ENCODE data around the gene YJU2.
"Not testable (repeated sequence)": the region's sequence is repeated elsewhere in the genome, so short reads cannot be mapped to it uniquely, and the experiment has no call there.

Gene YJU2

DNA sequence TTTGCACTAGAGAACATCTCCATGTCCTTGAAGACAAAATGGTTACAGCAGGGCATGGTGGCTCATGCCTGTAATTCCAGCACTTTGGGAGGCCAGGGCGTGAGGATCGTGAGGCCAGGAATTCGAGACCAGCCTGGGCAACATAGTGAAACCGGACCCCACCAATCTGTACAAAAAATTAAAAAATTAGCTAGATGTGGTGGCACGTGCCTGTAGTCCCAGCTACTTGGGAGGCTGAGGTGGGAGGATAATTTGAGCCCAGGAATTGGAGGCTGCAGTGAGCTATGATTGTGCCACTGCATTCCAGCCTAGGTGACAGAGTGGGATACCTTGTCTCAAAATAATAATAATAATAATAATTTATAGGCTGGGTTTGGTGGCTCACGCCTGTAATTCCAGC lies 16.6 kb upstream of the YJU2 start:
- peaks cover 11% of the 10 kb centered on the region for H3K27me3 ChIP-seq (ENCODE audit: control insufficient read depth, insufficient read depth, low read length)
- H3K27ac ChIP-seq (ENCODE audit: low read length); H3K4me1 ChIP-seq (ENCODE audit: control insufficient read depth, low read depth, low read length); H3K36me3 ChIP-seq (ENCODE audit: control insufficient read depth, low read depth, low read length); H3K4me3 ChIP-seq (ENCODE audit: low read length); H3K9me3 ChIP-seq (ENCODE audit: control insufficient read depth, low read depth, low read length); H3K9ac ChIP-seq (ENCODE audit: low read length): not testable (repeated sequence)

DNA sequence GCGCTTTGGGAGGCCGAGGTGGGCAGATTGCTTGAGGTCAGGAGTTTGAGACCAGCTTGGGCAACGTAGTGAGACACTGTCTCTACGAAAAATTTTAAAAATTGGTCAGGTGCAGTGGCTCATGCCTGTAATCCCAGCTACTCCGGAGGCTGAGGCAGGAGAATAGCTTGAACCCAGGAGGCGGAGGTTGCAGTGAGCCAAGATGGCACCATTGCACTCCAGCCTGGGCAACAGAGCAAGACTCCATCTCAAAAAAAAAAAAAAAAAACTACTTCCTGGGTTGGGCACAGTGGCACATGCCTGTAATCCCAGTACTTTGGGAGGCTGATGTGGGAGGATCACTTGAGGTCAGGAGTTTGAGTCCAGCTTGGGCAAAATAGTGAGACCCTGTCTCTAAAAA lies 15.4 kb upstream of the YJU2 start:
- not testable (repeated sequence) for H3K4me3 ChIP-seq (ENCODE audit: low read length); H3K27ac ChIP-seq (ENCODE audit: low read length); H3K9ac ChIP-seq (ENCODE audit: low read length); H3K9me3 ChIP-seq (ENCODE audit: control insufficient read depth, low read depth, low read length); H3K36me3 ChIP-seq (ENCODE audit: control insufficient read depth, low read depth, low read length); H3K4me1 ChIP-seq (ENCODE audit: control insufficient read depth, low read depth, low read length)
- H3K27me3 ChIP-seq (ENCODE audit: control insufficient read depth, insufficient read depth, low read length) = peaks cover 11% of the 10 kb centered on the region

DNA sequence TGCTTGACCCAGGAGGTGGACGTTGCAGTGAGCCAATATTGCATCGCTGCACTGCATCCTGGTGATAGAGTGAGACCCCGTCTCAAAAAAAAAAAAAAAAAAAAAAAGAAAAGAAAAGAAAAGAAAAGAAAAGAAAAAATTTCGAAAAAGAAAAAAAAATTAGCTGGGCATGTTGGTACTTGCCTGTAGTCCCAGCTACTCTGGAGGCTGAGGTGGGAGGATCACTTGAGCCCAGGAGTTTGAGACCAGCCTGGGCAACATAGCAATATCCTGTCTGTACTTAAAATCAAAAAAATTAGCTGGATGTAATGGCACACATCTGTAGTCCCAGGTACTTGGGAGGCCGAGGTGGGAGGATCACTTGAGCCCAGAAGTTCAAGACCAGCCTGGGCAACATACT lies 14.7 kb upstream of the YJU2 start:
- not testable (repeated sequence) for H3K9ac ChIP-seq (ENCODE audit: low read length); H3K36me3 ChIP-seq (ENCODE audit: control insufficient read depth, low read depth, low read length); H3K9me3 ChIP-seq (ENCODE audit: control insufficient read depth, low read depth, low read length); H3K4me1 ChIP-seq (ENCODE audit: control insufficient read depth, low read depth, low read length); H3K27ac ChIP-seq (ENCODE audit: low read length); H3K4me3 ChIP-seq (ENCODE audit: low read length)
- H3K27me3 ChIP-seq (ENCODE audit: control insufficient read depth, insufficient read depth, low read length) = peaks cover 11% of the 10 kb centered on the region

DNA sequence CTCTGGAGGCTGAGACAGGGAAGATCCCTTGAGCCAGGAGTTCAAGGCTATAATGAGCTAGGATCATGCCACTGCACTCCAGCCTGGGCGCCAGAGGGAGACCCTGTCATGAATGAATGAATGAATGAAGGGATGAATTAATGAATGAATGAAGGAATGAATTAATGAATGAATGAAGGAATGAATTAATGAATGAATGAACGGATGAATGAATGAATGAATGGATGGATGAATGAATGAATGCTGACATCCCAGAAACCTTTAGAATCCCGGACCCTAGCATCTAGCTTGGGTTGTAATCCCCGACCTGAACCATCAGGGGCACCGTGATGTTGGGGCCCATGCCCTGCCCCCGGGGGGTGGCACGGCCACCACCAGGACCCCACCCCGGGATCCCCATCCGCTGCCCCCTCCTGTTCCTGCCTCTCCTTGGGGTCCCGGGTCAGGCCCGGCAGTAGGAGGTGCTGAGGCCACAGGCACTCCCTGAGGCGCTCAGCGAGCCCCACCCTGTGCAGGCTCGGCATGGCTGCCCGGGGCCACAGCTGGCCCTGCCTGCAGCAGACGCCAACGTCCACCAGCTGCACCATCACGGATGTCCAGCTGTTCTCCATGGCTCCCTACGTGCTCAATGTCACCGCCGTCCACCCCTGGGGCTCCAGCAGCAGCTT lies 14.1 kb upstream of the YJU2 start:
- Histone ChIP-seq H3K36me3 (ENCODE audit: control insufficient read depth, low read depth, low read length) (no peaks in the 10 kb centered on the region), H3K27ac (ENCODE audit: low read length) (no peak overlapping the region), H3K4me3 (ENCODE audit: low read length) (no peak overlapping the region), H3K27me3 (ENCODE audit: control insufficient read depth, insufficient read depth, low read length) (peaks cover 11% of the 10 kb centered on the region), H3K9ac (ENCODE audit: low read length) (no peak overlapping the region), H3K9me3 (ENCODE audit: control insufficient read depth, low read depth, low read length) (no peaks in the 10 kb centered on the region), H3K4me1 (ENCODE audit: control insufficient read depth, low read depth, low read length) (peaks cover 4% of the 10 kb centered on the region)

DNA sequence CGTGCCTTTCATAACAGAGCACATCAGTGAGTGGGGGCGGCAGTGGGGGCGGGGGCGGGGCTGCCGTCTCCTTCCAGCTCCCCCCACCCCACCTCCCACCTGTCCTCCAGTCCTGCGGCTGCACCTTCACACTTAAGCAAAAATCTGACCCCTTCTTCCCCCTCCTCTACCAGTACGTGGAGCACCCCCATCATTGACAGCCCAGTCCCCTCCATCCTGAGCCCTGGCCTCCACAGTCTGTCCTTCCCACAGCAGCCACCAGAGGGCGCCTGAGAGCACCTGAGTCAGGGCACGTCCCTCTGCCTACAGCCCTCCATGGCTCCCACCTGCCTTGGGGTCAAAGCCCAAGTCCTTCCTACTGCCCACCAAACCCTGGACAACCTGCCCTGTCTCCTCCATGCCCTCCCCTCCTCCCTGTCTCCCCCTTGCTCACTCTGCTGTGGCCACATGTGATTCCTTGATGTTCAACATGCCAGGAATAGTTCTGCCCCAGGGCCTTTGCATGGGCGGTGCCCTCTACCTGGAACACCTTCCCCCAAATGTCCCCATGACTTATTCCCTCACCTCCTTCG lies 13.5 kb upstream of the YJU2 start:
- Histone ChIP-seq H3K9ac (ENCODE audit: low read length) (no peak overlapping the region), H3K9me3 (ENCODE audit: control insufficient read depth, low read depth, low read length) (no peaks in the 10 kb centered on the region), H3K4me3 (ENCODE audit: low read length) (no peak overlapping the region), H3K4me1 (ENCODE audit: control insufficient read depth, low read depth, low read length) (peaks cover 4% of the 10 kb centered on the region), H3K27me3 (ENCODE audit: control insufficient read depth, insufficient read depth, low read length) (peaks cover 5% of the 10 kb centered on the region), H3K36me3 (ENCODE audit: control insufficient read depth, low read depth, low read length) (no peaks in the 10 kb centered on the region), H3K27ac (ENCODE audit: low read length) (no peak overlapping the region)

DNA sequence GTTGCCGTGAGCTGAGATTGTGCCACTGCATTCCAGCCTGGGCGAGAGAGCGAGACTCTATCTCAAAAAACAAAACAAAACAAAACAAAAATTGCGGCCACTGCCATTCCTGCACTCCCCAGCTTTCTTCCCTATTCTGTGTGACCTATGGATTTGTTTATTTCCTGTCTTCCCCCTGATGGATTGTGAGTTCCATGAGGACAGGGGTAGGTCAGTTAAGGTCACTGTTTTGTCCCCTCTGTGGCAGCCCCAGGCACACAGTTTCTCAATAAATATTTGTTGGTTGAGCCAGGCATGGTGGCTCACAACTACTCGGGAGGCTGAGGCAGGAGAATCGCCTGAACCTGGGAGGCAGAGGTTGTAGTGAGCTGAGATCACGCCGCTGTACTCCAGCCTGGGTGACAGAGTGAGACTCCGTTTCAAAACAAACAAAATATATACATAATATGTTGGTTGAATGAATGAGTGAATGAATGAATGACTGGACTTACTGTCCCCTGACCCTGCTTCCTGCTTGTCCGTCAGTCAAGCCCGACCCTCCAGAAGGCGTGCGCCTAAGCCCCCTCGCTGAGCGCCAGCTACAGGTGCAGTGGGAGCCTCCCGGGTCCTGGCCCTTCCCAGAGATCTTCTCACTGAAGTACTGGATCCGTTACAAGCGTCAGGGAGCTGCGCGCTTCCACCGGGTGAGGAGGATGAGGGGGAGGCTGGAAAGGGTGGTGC lies 12.6 kb upstream of the YJU2 start:
- Histone ChIP-seq H3K36me3 (ENCODE audit: control insufficient read depth, low read depth, low read length) (no peaks in the 10 kb centered on the region), H3K9me3 (ENCODE audit: control insufficient read depth, low read depth, low read length) (no peaks in the 10 kb centered on the region), H3K4me1 (ENCODE audit: control insufficient read depth, low read depth, low read length) (no peaks in the 10 kb centered on the region), H3K27me3 (ENCODE audit: control insufficient read depth, insufficient read depth, low read length) (no peaks in the 10 kb centered on the region), H3K4me3 (ENCODE audit: low read length) (no peak overlapping the region), H3K9ac (ENCODE audit: low read length) (no peak overlapping the region), H3K27ac (ENCODE audit: low read length) (no peak overlapping the region)

DNA sequence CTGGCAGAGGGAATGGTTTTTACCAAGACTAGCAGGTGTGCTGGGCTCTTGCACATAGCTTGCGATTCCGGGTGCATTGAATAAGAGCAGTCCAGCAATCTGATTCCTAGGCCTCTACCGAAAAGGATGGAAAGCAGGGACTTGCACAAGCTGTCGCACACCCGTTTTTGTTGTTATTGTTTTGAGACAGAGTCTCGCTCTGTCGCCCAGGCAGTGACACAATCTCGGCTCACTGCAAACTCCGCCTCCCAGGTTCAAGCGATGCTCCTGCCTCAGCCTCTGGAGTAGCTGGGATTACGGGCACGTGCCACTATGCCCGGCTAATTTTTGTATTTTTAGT lies 12.0 kb upstream of the YJU2 start:
- no peaks in the 10 kb centered on the region for H3K9me3 ChIP-seq (ENCODE audit: control insufficient read depth, low read depth, low read length)
- H3K36me3 ChIP-seq (ENCODE audit: control insufficient read depth, low read depth, low read length) = no peaks in the 10 kb centered on the region
- H3K9ac ChIP-seq (ENCODE audit: low read length) = no peak overlapping the region
- no peak overlapping the region for H3K27ac ChIP-seq (ENCODE audit: low read length)
- no peaks in the 10 kb centered on the region for H3K27me3 ChIP-seq (ENCODE audit: control insufficient read depth, insufficient read depth, low read length)
- no peak overlapping the region for H3K4me3 ChIP-seq (ENCODE audit: low read length)
- no peaks in the 10 kb centered on the region for H3K4me1 ChIP-seq (ENCODE audit: control insufficient read depth, low read depth, low read length)

DNA sequence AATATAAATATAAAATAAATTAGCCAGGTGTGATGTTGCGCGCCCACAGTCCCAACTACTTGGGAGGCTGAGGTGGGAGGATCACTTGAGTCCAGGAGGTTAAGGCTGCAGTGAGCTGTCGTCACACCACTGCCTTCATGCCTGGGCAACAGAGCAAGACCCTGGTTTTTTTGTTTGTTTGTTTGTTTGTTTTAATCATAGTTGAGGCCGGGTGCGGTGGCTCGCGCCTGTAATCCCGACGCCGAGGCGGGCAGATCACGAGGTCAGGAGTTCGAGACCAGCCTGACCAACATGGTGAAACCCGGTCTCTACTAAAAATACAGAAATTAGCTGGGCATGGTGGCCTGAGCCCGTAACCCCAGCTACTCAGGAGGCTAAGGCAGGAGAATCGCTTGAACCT lies 9.4 kb upstream of the YJU2 start:
- H3K4me3 ChIP-seq (ENCODE audit: low read length); H3K4me1 ChIP-seq (ENCODE audit: control insufficient read depth, low read depth, low read length); H3K9ac ChIP-seq (ENCODE audit: low read length); H3K36me3 ChIP-seq (ENCODE audit: control insufficient read depth, low read depth, low read length); H3K9me3 ChIP-seq (ENCODE audit: control insufficient read depth, low read depth, low read length); H3K27me3 ChIP-seq (ENCODE audit: control insufficient read depth, insufficient read depth, low read length); H3K27ac ChIP-seq (ENCODE audit: low read length): not testable (repeated sequence)

DNA sequence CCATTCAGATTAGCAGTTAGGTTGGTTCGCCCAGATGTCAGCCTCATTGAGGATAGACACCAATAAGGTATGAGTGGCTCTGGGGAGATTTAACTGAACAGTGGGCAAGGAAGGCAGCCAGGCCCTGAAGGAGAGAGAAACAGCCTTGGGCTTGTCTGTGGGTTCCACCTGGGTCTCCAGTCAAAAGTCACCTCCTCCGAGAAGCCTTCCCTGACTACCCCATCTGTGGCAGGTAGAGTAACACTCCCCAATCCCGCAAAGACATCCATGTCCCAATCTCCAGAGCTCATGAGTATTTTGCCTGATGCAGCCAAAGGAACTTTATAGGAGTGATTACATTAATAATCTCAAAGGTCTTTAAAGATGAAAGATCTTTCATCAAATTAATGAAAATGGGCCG lies 8.0 kb upstream of the YJU2 start:
- Histone ChIP-seq H3K4me3 (ENCODE audit: low read length) (no peak overlapping the region), H3K9me3 (ENCODE audit: control insufficient read depth, low read depth, low read length) (no peaks in the 10 kb centered on the region), H3K36me3 (ENCODE audit: control insufficient read depth, low read depth, low read length) (no peaks in the 10 kb centered on the region), H3K27me3 (ENCODE audit: control insufficient read depth, insufficient read depth, low read length) (no peaks in the 10 kb centered on the region), H3K27ac (ENCODE audit: low read length) (no peak overlapping the region), H3K9ac (ENCODE audit: low read length) (no peak overlapping the region), H3K4me1 (ENCODE audit: control insufficient read depth, low read depth, low read length) (no peaks in the 10 kb centered on the region)

DNA sequence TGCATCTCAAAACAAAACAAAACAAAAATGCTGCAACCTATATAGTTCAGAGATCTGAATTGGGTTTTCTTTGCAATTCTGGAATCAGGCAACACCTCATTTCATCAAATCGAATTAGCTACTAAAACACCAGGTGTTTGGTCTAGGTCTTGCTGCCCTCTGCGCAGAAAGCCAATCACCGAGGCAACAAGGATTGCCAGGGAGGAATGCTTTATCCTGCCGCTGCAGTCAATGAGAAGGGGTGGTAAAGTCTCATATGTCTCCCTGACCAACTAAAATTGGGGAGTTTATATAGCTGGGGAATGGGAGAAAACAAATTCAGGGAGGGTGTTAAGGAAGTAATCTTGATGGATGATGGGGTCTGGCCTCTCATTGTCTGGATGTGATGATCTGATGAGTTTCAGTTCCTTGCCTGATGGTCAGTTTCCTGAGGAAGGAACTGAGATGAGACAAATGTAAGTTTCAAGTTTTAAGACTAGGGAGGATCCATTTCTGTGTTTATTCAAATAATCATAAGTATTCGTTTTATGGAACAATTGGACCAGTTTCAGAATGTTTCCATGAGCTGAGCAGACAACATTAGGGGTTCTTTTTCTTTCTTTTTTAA lies 5.0 kb upstream of the YJU2 start:
- Histone ChIP-seq H3K9ac (ENCODE audit: low read length) (no peak overlapping the region), H3K4me3 (ENCODE audit: low read length) (no peak overlapping the region), H3K9me3 (ENCODE audit: control insufficient read depth, low read depth, low read length) (no peaks in the 10 kb centered on the region), H3K27me3 (ENCODE audit: control insufficient read depth, insufficient read depth, low read length) (no peaks in the 10 kb centered on the region), H3K27ac (ENCODE audit: low read length) (no peak overlapping the region), H3K4me1 (ENCODE audit: control insufficient read depth, low read depth, low read length) (peaks cover 3% of the 10 kb centered on the region), H3K36me3 (ENCODE audit: control insufficient read depth, low read depth, low read length) (no peaks in the 10 kb centered on the region)

DNA sequence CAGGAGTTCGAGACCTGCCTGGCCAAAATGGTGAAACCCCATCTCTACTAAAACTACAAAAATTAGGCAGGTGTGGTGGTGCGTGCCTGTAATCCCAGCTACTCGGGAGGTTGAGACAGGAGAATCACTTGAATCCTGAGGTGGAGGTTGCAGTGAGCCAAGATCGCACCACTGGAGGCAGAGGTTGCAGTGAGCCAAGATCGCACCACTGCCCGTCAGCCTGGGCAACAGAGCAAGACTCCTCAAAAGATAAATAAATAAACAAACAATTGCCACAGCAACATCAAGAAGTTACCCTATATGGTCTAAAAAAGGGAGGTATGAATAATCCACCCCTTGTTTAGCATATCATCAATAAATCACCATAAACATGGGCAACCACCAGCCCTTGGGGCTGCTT lies 942 bp upstream of the YJU2 start:
- Histone ChIP-seq H3K9ac (ENCODE audit: low read length) (peak overlapping the region; percentile 95), H3K36me3 (ENCODE audit: control insufficient read depth, low read depth, low read length) (peaks cover 17% of the 10 kb centered on the region), H3K4me3 (ENCODE audit: low read length) (peak overlapping the region; percentile 98), H3K27ac (ENCODE audit: low read length) (peak overlapping the region; percentile 88)
- not testable (repeated sequence) for H3K9me3 ChIP-seq (ENCODE audit: control insufficient read depth, low read depth, low read length); H3K4me1 ChIP-seq (ENCODE audit: control insufficient read depth, low read depth, low read length); H3K27me3 ChIP-seq (ENCODE audit: control insufficient read depth, insufficient read depth, low read length)

DNA sequence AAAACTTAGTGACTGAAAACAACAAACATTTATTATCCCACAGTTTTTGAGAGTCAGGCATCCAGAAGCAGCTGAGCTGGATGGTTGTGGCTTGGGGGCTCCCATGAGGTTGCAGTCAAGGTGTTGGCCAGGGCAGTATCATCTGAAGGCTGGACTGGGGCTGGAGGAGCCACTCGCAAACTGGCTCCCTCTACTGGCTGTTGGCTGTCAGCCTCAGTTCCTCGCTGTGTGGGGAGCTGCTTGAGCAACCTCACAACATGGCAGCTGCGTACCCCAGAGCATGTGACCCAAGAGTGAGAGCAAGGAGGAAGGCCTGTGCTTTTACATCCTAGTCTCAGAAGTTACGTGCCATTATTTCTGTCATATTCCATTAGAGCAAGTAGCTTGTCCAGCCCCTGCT lies 9.7 kb downstream of the YJU2 start:
- Histone ChIP-seq H3K4me3 (ENCODE audit: low read length) (no peak overlapping the region), H3K4me1 (ENCODE audit: control insufficient read depth, low read depth, low read length) (no peaks in the 10 kb centered on the region), H3K36me3 (ENCODE audit: control insufficient read depth, low read depth, low read length) (peaks cover 52% of the 10 kb centered on the region), H3K27me3 (ENCODE audit: control insufficient read depth, insufficient read depth, low read length) (no peaks in the 10 kb centered on the region), H3K27ac (ENCODE audit: low read length) (no peak overlapping the region), H3K9ac (ENCODE audit: low read length) (no peak overlapping the region), H3K9me3 (ENCODE audit: control insufficient read depth, low read depth, low read length) (peaks cover 4% of the 10 kb centered on the region)

Data from iPS-18a (cell line).